GM12873 (cell line): ENCODE data around the gene HK3.

ENCODE experiments used
- CTCF ChIP-seq: IDR thresholded peaks from 2 replicates; pipeline ENCODE4 v1.5.1; 2012; ENCODE audit warnings: low read depth, mild to moderate bottlenecking, moderate library complexity, low read length, control low read depth; ENCODE audit not compliant: insufficient read depth; ENCODE audit errors: missing control alignments

The HK3 gene

GRCh38 chr5:176844281-176844680, 54.9 kb downstream of the HK3 start:
- no peak for TF ChIP-seq CTCF

GRCh38 chr5:176843673-176844072, 55.5 kb downstream of the HK3 start:
- TF ChIP-seq CTCF, result no peak

GRCh38 chr5:176837707-176838115, 61.4 kb downstream of the HK3 start:
- no peak for TF ChIP-seq CTCF

- TF ChIP-seq CTCF, result no peak
Observed at GRCh38 chr5:176836811-176837706, 62.1 kb downstream of the HK3 start.

GRCh38 chr5:176835918-176836317, 63.2 kb downstream of the HK3 start:
- no peak for TF ChIP-seq CTCF

- no peak for TF ChIP-seq CTCF
Observed at GRCh38 chr5:176833286-176833685, 65.9 kb downstream of the HK3 start.

- no peak for TF ChIP-seq CTCF
Observed at GRCh38 chr5:176832162-176832561, 67.0 kb downstream of the HK3 start.
